ENCODE data around the gene OST4. TPM values are rescaled to one million over a fixed set of nuclear protein-coding genes. Genes with fewer than 3 reads are reported as not detected.

Gene OST4
- total RNA-seq, 4 donors from 2014 or later: 70.8 to 225 (median 199) TPM

GRCh38 chr2:27074738-27075565 is 3.5 kb upstream of the OST4 start:
- 71% methylated on average over 3 of the region's 4 CpGs for WGBS
- Histone ChIP-seq H3K9me3 (no peaks in the 10 kb centered on the region), H3K4me1 (peaks cover 42% of the 10 kb centered on the region), H3K4me3 (no peak overlapping the region), H3K27me3 (no peaks in the 10 kb centered on the region), H3K36me3 (no peaks in the 10 kb centered on the region), H3K27ac (no peak overlapping the region)
- no peak for TF ChIP-seq CTCF (IDR thresholded peaks at IDR 0.05)
- TF ChIP-seq POLR2A (IDR thresholded peaks at IDR 0.05): no peak
- TF ChIP-seq POLR2AphosphoS5 (IDR thresholded peaks at IDR 0.05): no peak
- TF ChIP-seq EP300 (IDR thresholded peaks at IDR 0.05): no peak
- no peak for DNase-seq (ENCODE audit: low spot score in 2 of 2)

- no peak overlapping the region for H3K27ac ChIP-seq
- peaks cover 5% of the 10 kb centered on the region for H3K36me3 ChIP-seq
- peaks cover 42% of the 10 kb centered on the region for H3K4me1 ChIP-seq
- no peak for DNase-seq (ENCODE audit: low spot score in 2 of 2)
- no peak for TF ChIP-seq CTCF (IDR thresholded peaks at IDR 0.05)
- no peak for TF ChIP-seq POLR2AphosphoS5 (IDR thresholded peaks at IDR 0.05)
- no peak for TF ChIP-seq POLR2A (IDR thresholded peaks at IDR 0.05)
- no peak for TF ChIP-seq EP300 (IDR thresholded peaks at IDR 0.05)
- WGBS: 64% methylated on average over 2 of the region's 2 CpGs
- H3K27me3 ChIP-seq: no peaks in the 10 kb centered on the region
- H3K4me3 ChIP-seq: no peak overlapping the region
- no peaks in the 10 kb centered on the region for H3K9me3 ChIP-seq
Measured at GRCh38 chr2:27073782-27074181, 2.3 kb upstream of the OST4 start.

- no peaks in the 10 kb centered on the region for H3K27me3 ChIP-seq
- no peak overlapping the region for H3K27ac ChIP-seq
- WGBS: 82% methylated on average over 5 of the region's 5 CpGs
- H3K4me3 ChIP-seq: no peak overlapping the region
- DNase-seq (ENCODE audit: low spot score in 2 of 2): no peak
- peaks cover 46% of the 10 kb centered on the region for H3K4me1 ChIP-seq
- no peak for TF ChIP-seq EP300 (IDR thresholded peaks at IDR 0.05)
- TF ChIP-seq POLR2AphosphoS5 (IDR thresholded peaks at IDR 0.05): no peak
- TF ChIP-seq POLR2A (IDR thresholded peaks at IDR 0.05): no peak
- no peak for TF ChIP-seq CTCF (IDR thresholded peaks at IDR 0.05)
- peaks cover 12% of the 10 kb centered on the region for H3K36me3 ChIP-seq
- no peaks in the 10 kb centered on the region for H3K9me3 ChIP-seq
Measured at GRCh38 chr2:27072920-27073319, 1.5 kb upstream of the OST4 start.

GRCh38 chr2:27071990-27072830 is 756 bp upstream of the OST4 start:
- WGBS: 4% methylated on average over 26 of the region's 34 CpGs
- DNase-seq (ENCODE audit: low spot score in 2 of 2): peak in 1 of 2 donors; percentile 86

More at GRCh38 chr2:27071990-27072830, 756 bp upstream of the OST4 start:
- Histone ChIP-seq H3K36me3 (peaks cover 19% of the 10 kb centered on the region), H3K4me1 (peaks cover 47% of the 10 kb centered on the region), H3K27me3 (no peaks in the 10 kb centered on the region), H3K27ac (peak overlapping the region; percentile 91), H3K9me3 (no peaks in the 10 kb centered on the region), H3K4me3 (peak overlapping the region; percentile 94)
- TF ChIP-seq EP300 (IDR thresholded peaks at IDR 0.05) (no peak), POLR2A (IDR thresholded peaks at IDR 0.05) (no peak), CTCF (IDR thresholded peaks at IDR 0.05) (no peak), POLR2AphosphoS5 (IDR thresholded peaks at IDR 0.05) (no peak)

Measured in suprapubic skin (tissue), 4 donors.